K562 (cell line): Measurements from ENCODE around the gene NAA10. TPM values are rescaled to one million over a fixed set of nuclear protein-coding genes. Genes with fewer than 3 reads are reported as not detected.
A peak's percentile ranks its signal among the peaks of the same experiment; 100 is the strongest.

Experiments
- ATAC-seq: fragments of 200-7000 bp; cut with Tn5 transposase; 3 replicates; pipeline ENCODE4 v1.9.1; 2020; ENCODE audit warnings: moderate library complexity
- BruUV-seq: library from RNA; stranded (reverse); fragments of 400-500 nt; replicated peaks from 2 replicates; lab custom pipeline; 2021; lab: Mats Ljungman, UMichigan
- CTCF ChIA-PET: fragments of 300-600 bp; formaldehyde crosslinking; extraction: SDS; loops from one replicate; lab custom pipeline; 2021; ENCODE audit warnings: low intra/inter-chr PET ratio; lab: Yijun Ruan, JAX
- POLR2A ChIA-PET: fragments of 300-600, 350-650 bp; sonication (Branson Sonifier 250); formaldehyde crosslinking; extraction: SDS; loops from one replicate; lab custom pipeline; 2021; ENCODE audit warnings: antibody characterized with exemption, inconsistent platforms; lab: Yijun Ruan, JAX
- DNase-seq, 4 experiments: peaks; one replicate each; pipeline versions ENCODE4 v3.0.0 to v3.0.0-alpha.2; 2011 to 2018; ENCODE audit warnings: low spot score in 3 of 4, mixed read lengths in 3 of 4; ENCODE audit errors: extremely low read depth in 1 of 4
- FAIRE-seq: peaks from 2 replicates; lab custom pipeline; 2011; peaks lifted over from hg19 to GRCh38; lab: Jason Lieb, UNC
- H2AFZ ChIP-seq: 2 replicates; pipeline ENCODE4 v1.6.0; 2011; ENCODE audit warnings: low read depth, low read length, control low read depth, inconsistent platforms
- H3K27ac ChIP-seq: fragments of 200-600 bp; 3 replicates; pipeline ENCODE4 v1.8.0; 2011; ENCODE audit warnings: low read depth, mild to moderate bottlenecking, control low read depth, inconsistent platforms, low read length, moderate library complexity, mixed read lengths; ENCODE audit errors: extremely low read depth
- H3K27me3 ChIP-seq, 2 experiments: fragments of 300-600 bp in 1 of 2; 2 replicates in 1 of 2; 3 replicates in 1 of 2; pipeline versions ENCODE4 v1.6.0 to v1.8.0; 2011; ENCODE audit warnings: inconsistent platforms in 2 of 2, low read length in 2 of 2, mild to moderate bottlenecking in 1 of 2, mixed read lengths in 1 of 2, moderate library complexity in 1 of 2; ENCODE audit not compliant: control insufficient read depth in 2 of 2, insufficient read depth in 2 of 2
- H3K36me3 ChIP-seq: fragments of 300-600 bp; 3 replicates; pipeline ENCODE4 v1.8.0; 2011; ENCODE audit warnings: mild to moderate bottlenecking, low read length, inconsistent platforms; ENCODE audit not compliant: control insufficient read depth, insufficient read depth
- H3K4me1 ChIP-seq, 2 experiments: fragments of 200-600 bp in 1 of 2; replicated peaks in 1 of 2; 2 replicates in 1 of 2; 3 replicates in 1 of 2; pipeline versions ENCODE4 v1.5.1 to v1.8.0; 2011; ENCODE audit warnings: inconsistent platforms in 2 of 2, low read length in 2 of 2, mild to moderate bottlenecking in 1 of 2, mixed read lengths in 1 of 2, moderate library complexity in 1 of 2; ENCODE audit not compliant: control insufficient read depth in 2 of 2, insufficient read depth in 2 of 2
- H3K4me2 ChIP-seq: 2 replicates; pipeline ENCODE4 v1.6.1; 2011; ENCODE audit warnings: low read length, control low read depth, inconsistent platforms, mixed read lengths; ENCODE audit not compliant: insufficient read depth
- H3K4me3 ChIP-seq: fragments of 200-600 bp; sonication (generic), shearing (Covaris generic); 2 replicates; pipeline ENCODE4 v1.5.1; 2016; ENCODE audit warnings: control low read depth, inconsistent platforms
- H3K79me2 ChIP-seq: fragments of 200-600 bp; 3 replicates; pipeline ENCODE4 v1.8.0; 2011; ENCODE audit warnings: low read length, inconsistent platforms; ENCODE audit not compliant: control insufficient read depth, insufficient read depth
- H3K9ac ChIP-seq, 2 experiments: 2 replicates each; pipeline versions ENCODE4 v1.6.0 to v1.6.1; 2011; ENCODE audit warnings: low read depth in 2 of 2, low read length in 2 of 2, control low read depth in 1 of 2, inconsistent platforms in 1 of 2, mild to moderate bottlenecking in 1 of 2, mixed read lengths in 1 of 2; ENCODE audit not compliant: insufficient read depth in 1 of 2
- H3K9me1 ChIP-seq: one replicate; pipeline ENCODE4 v1.6.0; 2011; ENCODE audit warnings: inconsistent platforms, mild to moderate bottlenecking, low read length, moderate library complexity; ENCODE audit not compliant: control insufficient read depth, insufficient read depth
- H3K9me3 ChIP-seq: replicated peaks from 2 replicates; pipeline ENCODE4 v1.5.1; 2011; ENCODE audit warnings: low read depth, low read length, inconsistent platforms; ENCODE audit not compliant: control insufficient read depth, insufficient read depth
- H4K20me1 ChIP-seq: replicated peaks from 2 replicates; pipeline ENCODE4 v1.6.1; 2011; ENCODE audit warnings: low read length, inconsistent platforms, mixed read lengths; ENCODE audit not compliant: control insufficient read depth, insufficient read depth
- DLX4 ChIP-seq: fragments of 250-450 bp; sonication (Bioruptor Pico); IDR thresholded peaks from 2 replicates; pipeline ENCODE4 v1.6.1; 2021; ENCODE audit warnings: mild to moderate bottlenecking
- E2F1 ChIP-seq: sonication (generic); formaldehyde crosslinking; IDR thresholded peaks from 2 replicates; pipeline ENCODE4 v1.8.1; 2023; ENCODE audit warnings: mild to moderate bottlenecking, missing genetic modification reagents, moderate library complexity
- GABPB1 ChIP-seq: sonication (generic); formaldehyde crosslinking; IDR thresholded peaks from 2 replicates; pipeline ENCODE4 v1.8.0; 2022; ENCODE audit warnings: mild to moderate bottlenecking, missing genetic modification reagents
- ILF3 ChIP-seq: fragments of 450-650 bp; IDR thresholded peaks from 2 replicates; pipeline ENCODE4 v1.6.1; 2018; ENCODE audit warnings: antibody characterized with exemption, mild to moderate bottlenecking, moderate library complexity, borderline replicate concordance
- KDM1A ChIP-seq, 2 experiments: fragments of 450-650 bp; IDR thresholded peaks; 2 replicates each; pipeline ENCODE4 v1.6.1; 2016; ENCODE audit warnings: mild to moderate bottlenecking in 2 of 2
- LARP7 ChIP-seq: fragments of 450-650 bp; IDR thresholded peaks from 2 replicates; pipeline ENCODE4 v1.6.1; 2016
- NONO ChIP-seq, 2 experiments: fragments of 200-400 bp in 1 of 2; fragments of 450-650 bp in 1 of 2; formaldehyde crosslinking in 1 of 2; IDR thresholded peaks; 2 replicates each; pipeline ENCODE4 v1.6.1; 2017; ENCODE audit warnings: low read depth in 2 of 2, mild to moderate bottlenecking in 2 of 2, moderate library complexity in 2 of 2, low read length in 1 of 2
- PHTF2 ChIP-seq: fragments of 250-450 bp; sonication (Bioruptor Pico); IDR thresholded peaks from 2 replicates; pipeline ENCODE4 v1.5.0; 2021; ENCODE audit warnings: mild to moderate bottlenecking
- POLR2G ChIP-seq: fragments of 200-400 bp; formaldehyde crosslinking; IDR thresholded peaks from 2 replicates; pipeline ENCODE4 v1.6.1; 2017; ENCODE audit warnings: low read depth, mild to moderate bottlenecking, antibody characterized with exemption, low read length, moderate library complexity
- TAF7 ChIP-seq: fragments of 450-650 bp; IDR thresholded peaks from 2 replicates; pipeline ENCODE4 v1.6.1; 2016; ENCODE audit warnings: missing genetic modification characterization, missing compliant biosample characterization
- ZEB2 ChIP-seq: fragments of 450-650 bp; IDR thresholded peaks from 2 replicates; pipeline ENCODE4 v1.6.1; 2016
- ZNF507 ChIP-seq: conservative IDR thresholded peaks from 2 replicates; pipeline ENCODE4 v1.6.1; 2017; ENCODE audit warnings: missing genetic modification characterization, missing compliant biosample characterization
- WGBS: fragments of 100-300 bp; shearing (Covaris generic); methylation state at CpG from one replicate; pipeline ENCODE4 v1.1.6; 2016; ENCODE audit warnings: low coverage, mixed read lengths; ENCODE audit not compliant: insufficient coverage; ENCODE audit errors: missing lambda C conversion rate; 5-methylcytosine and 5-hydroxymethylcytosine counted together
- in situ Hi-C: fragments of 300-500 bp; cut with MboI; formaldehyde crosslinking; loops from 4 replicates; pipeline ENCODE4 v1.15.0; 2018; ENCODE audit warnings: inconsistent platforms, mixed read lengths
- intact Hi-C: fragments of 100-400 bp; cut with micrococcal nuclease; formaldehyde crosslinking; loops from 2 replicates; pipeline ENCODE4 v1.14.2; 2022
- polyA plus RNA-seq, 8 experiments: library from polyadenylated mRNA; depleted of rRNA in 4 of 8; stranded (reverse) in 5 of 8; unstranded in 3 of 8; fragments of >200 nt; fragmentation: Nextera tagmentation in 2 of 8; fragmentation: Illumina TruSeq in 1 of 8; extraction: Ambion mirVana in 2 of 8; extraction: Trizol in 1 of 8; gene quantifications; 2 replicates each; pipeline versions ENCODE4 v1.2.1 to v1.2.3, GENCODE V29; 2011 to 2014; ENCODE audit warnings: inconsistent platforms in 1 of 8, missing spikeins in 1 of 8
- total RNA-seq, 7 experiments: library from RNA; depleted of rRNA in 6 of 7; stranded (reverse); fragments of >200 nt in 6 of 7; fragmentation: Illumina TruSeq in 2 of 7; extraction: Trizol in 2 of 7; gene quantifications; 2 replicates each; pipeline versions ENCODE4 v1.2.1 to v1.2.3, GENCODE V29; 2011 to 2021; ENCODE audit warnings: low replicate concordance in 1 of 7

The NAA10 gene
- total and polyA plus RNA-seq, 9 of the 15 experiments (the other 6 are each of a cell fraction or from before 2014, with no cell fraction given) = 11.1 to 250 (median 134) TPM

GRCh38 chrX:153961292-153961691 lies 26.5 kb upstream of the NAA10 start:
- no peaks in the 10 kb centered on the region for H3K9me3 ChIP-seq
- CTCF ChIA-PET = no interaction called here

GRCh38 chrX:153960786-153961185 lies 25.9 kb upstream of the NAA10 start:
- Histone ChIP-seq H3K9me1 (no peaks in the 10 kb centered on the region), H3K27ac (no peak overlapping the region), H3K36me3 (peaks cover 100% of the 10 kb centered on the region; the same call in 2 of the 3 replicates), H3K9ac (no peak overlapping the region; a peak in 1 of 4 replicates), H2AFZ (no peak overlapping the region), H3K4me3 (no peak overlapping the region), H4K20me1 (peaks cover 12% of the 10 kb centered on the region; the same call in 1 of the 2 replicates), H3K27me3 (no peaks in the 10 kb centered on the region), H3K4me2 (no peak overlapping the region)
- ATAC-seq (no peak), FAIRE-seq (no peak)
- POLR2A ChIA-PET = interaction anchor here (0.8 to 1.2 kb wide), 2 partner anchors 11 to 13 kb away, joined by 3 to 4 read pairs; no protein-coding TSS in a partner anchor
- CTCF ChIA-PET = no interaction called here
- in situ Hi-C loops (no loop called here), intact Hi-C loops (no loop called here)
- BruUV-seq = no TSS peak
- no peak for TF ChIP-seq E2F1 (CRISPR knock-in tag)
- no peak for TF ChIP-seq NONO (IDR thresholded peaks at IDR 0.05; ENCODE audit: low read depth in 2 of 2, low read length in 1 of 2)
- TF ChIP-seq POLR2G = peak; percentile 36; the same call in 1 of the 2 replicates
- TF ChIP-seq ILF3 = no peak
- TF ChIP-seq, all 486 proteins: peak for 1
- Histone ChIP-seq H3K9me3 (no peaks in the 10 kb centered on the region), H3K4me1 (peaks cover 0 to 9% of the 10 kb centered on the region in 2 experiments; a peak in 2 of 5 replicates), H3K79me2 (peaks cover 36% of the 10 kb centered on the region)
- 98% methylated on average over 19 of the region's 22 CpGs for WGBS
- DNase-seq = no peak

More at GRCh38 chrX:153961292-153961691, 26.5 kb upstream of the NAA10 start:
- Histone ChIP-seq H3K9ac (no peak overlapping the region), H3K36me3 (peaks cover 99% of the 10 kb centered on the region; the same call in 2 of the 3 replicates), H3K27me3 (no peaks in the 10 kb centered on the region), H3K27ac (no peak overlapping the region), H3K4me1 (peaks cover 1 to 14% of the 10 kb centered on the region in 2 experiments; a peak in 3 of 5 replicates), H2AFZ (no peak overlapping the region), H3K79me2 (peaks cover 41% of the 10 kb centered on the region), H3K4me3 (no peak overlapping the region), H4K20me1 (peaks cover 17% of the 10 kb centered on the region; the same call in 1 of the 2 replicates), H3K4me2 (no peak overlapping the region), H3K9me1 (no peaks in the 10 kb centered on the region)
- in situ Hi-C loops = no loop called here
- TF ChIP-seq KDM1A (IDR thresholded peaks at IDR 0.05) (no peak), GABPB1 (no peak), ZEB2 (no peak), TAF7 (tag) (no peak), DLX4 (CRISPR knock-in tag) (no peak), LARP7 (no peak), ZNF507 (no peak), PHTF2 (no peak)
- POLR2A ChIA-PET = interaction anchor here (0.6 to 1.8 kb wide), 5 partner anchors 8 to 36 kb away, joined by 3 to 10 read pairs (median 4); partner anchors contain the start of gene HCFC1
- BruUV-seq = no TSS peak
- intact Hi-C loops = no loop called here
- no peak for DNase-seq
- FAIRE-seq = no peak
- no peak for ATAC-seq
- 91% methylated on average over 8 of the region's 11 CpGs for WGBS
